ENCODE measurements around the gene MRPS34.

GRCh38 chr16:1759511-1759910 is 13.4 kb downstream of the MRPS34 start:
- TF ChIP-seq, protein P1, sequence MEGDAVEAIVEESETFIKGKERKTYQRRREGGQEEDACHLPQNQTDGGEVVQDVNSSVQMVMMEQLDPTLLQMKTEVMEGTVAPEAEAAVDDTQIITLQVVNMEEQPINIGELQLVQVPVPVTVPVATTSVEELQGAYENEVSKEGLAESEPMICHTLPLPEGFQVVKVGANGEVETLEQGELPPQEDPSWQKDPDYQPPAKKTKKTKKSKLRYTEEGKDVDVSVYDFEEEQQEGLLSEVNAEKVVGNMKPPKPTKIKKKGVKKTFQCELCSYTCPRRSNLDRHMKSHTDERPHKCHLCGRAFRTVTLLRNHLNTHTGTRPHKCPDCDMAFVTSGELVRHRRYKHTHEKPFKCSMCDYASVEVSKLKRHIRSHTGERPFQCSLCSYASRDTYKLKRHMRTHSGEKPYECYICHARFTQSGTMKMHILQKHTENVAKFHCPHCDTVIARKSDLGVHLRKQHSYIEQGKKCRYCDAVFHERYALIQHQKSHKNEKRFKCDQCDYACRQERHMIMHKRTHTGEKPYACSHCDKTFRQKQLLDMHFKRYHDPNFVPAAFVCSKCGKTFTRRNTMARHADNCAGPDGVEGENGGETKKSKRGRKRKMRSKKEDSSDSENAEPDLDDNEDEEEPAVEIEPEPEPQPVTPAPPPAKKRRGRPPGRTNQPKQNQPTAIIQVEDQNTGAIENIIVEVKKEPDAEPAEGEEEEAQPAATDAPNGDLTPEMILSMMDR (IDR thresholded peaks at IDR 0.05), result no peak
- TF ChIP-seq POLR2A (IDR thresholded peaks at IDR 0.05), result no peak
